A673 (cell line): ENCODE measurements around the gene CBFA2T3. TPM values are rescaled to one million over a fixed set of nuclear protein-coding genes. Genes with fewer than 3 reads are reported as not detected.
"Not testable (repeated sequence)": the region's sequence is repeated elsewhere in the genome, so short reads cannot be mapped to it uniquely, and the experiment has no call there.

Source experiments
- BruUV-seq: library from RNA; stranded (reverse); fragments of 400-500 nt; replicated peaks from 2 replicates; lab custom pipeline; 2021; lab: Mats Ljungman, UMichigan
- CTCF ChIA-PET: fragments of 300-600 bp; sonication (Branson Sonifier 250); formaldehyde crosslinking; loops from one replicate; lab custom pipeline; 2022; ENCODE audit warnings: antibody characterized with exemption; lab: Charles Lee
- POLR2A ChIA-PET: fragments of 300-600 bp; sonication (Branson Sonifier 250); formaldehyde crosslinking; loops from one replicate; lab custom pipeline; 2022; ENCODE audit warnings: antibody characterized with exemption; ENCODE audit not compliant: low non-redundant PET; lab: Charles Lee
- DNase-seq: peaks from one replicate; pipeline ENCODE4 v3.0.0-alpha.2; 2015; ENCODE audit warnings: low spot score
- H3K27ac ChIP-seq: fragments of 200-600 bp; sonication (generic); 2 replicates; pipeline ENCODE4 v1.5.1; 2016; ENCODE audit warnings: mixed run types, low read depth, mild to moderate bottlenecking, mixed read lengths, antibody characterized with exemption, low read length; ENCODE audit not compliant: poor library complexity, severe bottlenecking
- H3K27me3 ChIP-seq: fragments of 200-600 bp; sonication (generic); replicated peaks from 2 replicates; pipeline ENCODE4 v1.6.1; 2017; ENCODE audit warnings: mixed run types, low read depth, mild to moderate bottlenecking, mixed read lengths, antibody characterized with exemption, low read length; ENCODE audit not compliant: insufficient read depth, poor library complexity
- H3K36me3 ChIP-seq: fragments of 200-600 bp; sonication (generic); 2 replicates; pipeline ENCODE4 v1.6.1; 2016; ENCODE audit warnings: mixed run types, mild to moderate bottlenecking, mixed read lengths, antibody characterized with exemption, low read length; ENCODE audit not compliant: insufficient read depth, poor library complexity, severe bottlenecking
- H3K4me1 ChIP-seq: fragments of 200-600 bp; sonication (generic); 2 replicates; pipeline ENCODE4 v1.6.1; 2017; ENCODE audit warnings: mixed run types, mild to moderate bottlenecking, mixed read lengths, antibody characterized with exemption, low read length; ENCODE audit not compliant: insufficient read depth, poor library complexity, severe bottlenecking
- H3K4me3 ChIP-seq: fragments of 200-600 bp; sonication (generic); 2 replicates; pipeline ENCODE4 v1.5.1; 2016; ENCODE audit warnings: low read depth, mixed run types, mild to moderate bottlenecking, mixed read lengths, low read length; ENCODE audit not compliant: poor library complexity, severe bottlenecking
- H3K9me3 ChIP-seq: fragments of 200-600 bp; sonication (generic); 2 replicates; pipeline ENCODE4 v1.6.1; 2016; ENCODE audit warnings: mixed run types, low read depth, mild to moderate bottlenecking, mixed read lengths, antibody characterized with exemption, low read length; ENCODE audit not compliant: poor library complexity, severe bottlenecking
- EZH2 ChIP-seq: fragments of 200-600 bp; sonication (generic); IDR thresholded peaks from 2 replicates; pipeline ENCODE4 v1.6.1; 2017; ENCODE audit warnings: borderline replicate concordance, low read depth, mild to moderate bottlenecking, mixed read lengths, antibody characterized with exemption, low read length; ENCODE audit not compliant: poor library complexity, severe bottlenecking
- intact Hi-C: fragments of 100-400 bp; cut with micrococcal nuclease; formaldehyde crosslinking; loops from one replicate; pipeline ENCODE4 v1.10.0; 2022; ENCODE audit not compliant: unreplicated experiment
- total RNA-seq: library from RNA; stranded (reverse); gene quantifications from 2 replicates; pipeline ENCODE4 v1.2.3, GENCODE V29; 2021
- TF ChIP-seq, protein P1 (sequence below): fragments of 300-800, 200-600 bp; sonication (generic); conservative IDR thresholded peaks from 2 replicates; pipeline ENCODE4 v1.5.1; 2017; ENCODE audit warnings: low read depth, mild to moderate bottlenecking, antibody characterized with exemption, low read length, moderate library complexity, mixed read lengths

Gene CBFA2T3
- total RNA-seq, 1 experiment from 2014 or later: 1.7 TPM

DNA sequence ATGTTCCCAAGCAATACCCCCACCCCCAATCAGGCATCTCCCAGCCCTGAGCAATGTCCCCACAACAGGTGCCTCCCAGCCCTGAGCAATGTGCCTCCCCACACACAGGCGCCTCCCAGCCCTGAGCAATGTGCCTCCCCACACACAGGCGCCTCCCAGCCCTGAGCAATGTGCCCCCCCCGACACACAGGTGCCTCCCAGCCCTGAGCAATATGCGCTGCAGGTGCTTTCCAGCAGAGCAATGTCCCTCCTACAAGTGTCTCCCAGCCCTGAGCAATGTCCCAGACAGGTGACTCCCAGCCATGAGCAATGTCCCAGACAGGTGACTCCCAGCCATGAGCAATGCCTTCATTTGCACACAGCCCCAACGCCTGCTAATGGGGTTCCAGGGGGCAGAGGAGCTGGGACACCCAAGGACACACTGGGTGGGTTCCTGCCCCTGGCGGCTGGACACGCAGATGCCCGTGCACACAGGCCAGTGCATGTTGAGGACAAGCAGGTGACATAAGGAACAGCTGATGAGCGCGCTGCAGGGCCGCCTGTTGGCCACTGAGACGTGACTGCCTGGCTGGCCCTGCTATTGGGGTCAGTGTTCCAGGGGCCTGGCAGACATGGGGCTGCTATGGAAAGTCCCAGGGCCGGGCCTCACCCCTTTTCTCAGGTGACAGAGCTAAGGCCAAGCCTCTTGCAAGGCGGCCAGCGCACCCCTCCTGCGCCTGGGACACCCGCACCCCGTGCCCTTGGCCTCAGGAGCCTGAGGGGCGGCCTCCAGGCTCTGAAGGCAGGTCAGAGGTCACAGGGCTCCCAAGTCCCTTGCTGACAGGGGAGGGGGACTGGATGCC lies 83.7 kb downstream of the CBFA2T3 start:
- Histone ChIP-seq H3K4me3 (no peak overlapping the region), H3K4me1 (peaks cover 6% of the 10 kb centered on the region), H3K27me3 (no peaks in the 10 kb centered on the region), H3K27ac (no peak overlapping the region), H3K36me3 (no peaks in the 10 kb centered on the region), H3K9me3 (no peaks in the 10 kb centered on the region)
- BruUV-seq: no TSS peak
- ChIA-PET POLR2A (interaction anchor here (0.6 kb wide), 1 partner anchor 712 kb away, joined by 4 read pairs; no protein-coding TSS in a partner anchor), CTCF (no interaction called here)
- no peak for DNase-seq
- no peak for TF ChIP-seq EZH2
- TF ChIP-seq, protein P1, sequence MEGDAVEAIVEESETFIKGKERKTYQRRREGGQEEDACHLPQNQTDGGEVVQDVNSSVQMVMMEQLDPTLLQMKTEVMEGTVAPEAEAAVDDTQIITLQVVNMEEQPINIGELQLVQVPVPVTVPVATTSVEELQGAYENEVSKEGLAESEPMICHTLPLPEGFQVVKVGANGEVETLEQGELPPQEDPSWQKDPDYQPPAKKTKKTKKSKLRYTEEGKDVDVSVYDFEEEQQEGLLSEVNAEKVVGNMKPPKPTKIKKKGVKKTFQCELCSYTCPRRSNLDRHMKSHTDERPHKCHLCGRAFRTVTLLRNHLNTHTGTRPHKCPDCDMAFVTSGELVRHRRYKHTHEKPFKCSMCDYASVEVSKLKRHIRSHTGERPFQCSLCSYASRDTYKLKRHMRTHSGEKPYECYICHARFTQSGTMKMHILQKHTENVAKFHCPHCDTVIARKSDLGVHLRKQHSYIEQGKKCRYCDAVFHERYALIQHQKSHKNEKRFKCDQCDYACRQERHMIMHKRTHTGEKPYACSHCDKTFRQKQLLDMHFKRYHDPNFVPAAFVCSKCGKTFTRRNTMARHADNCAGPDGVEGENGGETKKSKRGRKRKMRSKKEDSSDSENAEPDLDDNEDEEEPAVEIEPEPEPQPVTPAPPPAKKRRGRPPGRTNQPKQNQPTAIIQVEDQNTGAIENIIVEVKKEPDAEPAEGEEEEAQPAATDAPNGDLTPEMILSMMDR: no peak
- intact Hi-C loops: no loop called here

DNA sequence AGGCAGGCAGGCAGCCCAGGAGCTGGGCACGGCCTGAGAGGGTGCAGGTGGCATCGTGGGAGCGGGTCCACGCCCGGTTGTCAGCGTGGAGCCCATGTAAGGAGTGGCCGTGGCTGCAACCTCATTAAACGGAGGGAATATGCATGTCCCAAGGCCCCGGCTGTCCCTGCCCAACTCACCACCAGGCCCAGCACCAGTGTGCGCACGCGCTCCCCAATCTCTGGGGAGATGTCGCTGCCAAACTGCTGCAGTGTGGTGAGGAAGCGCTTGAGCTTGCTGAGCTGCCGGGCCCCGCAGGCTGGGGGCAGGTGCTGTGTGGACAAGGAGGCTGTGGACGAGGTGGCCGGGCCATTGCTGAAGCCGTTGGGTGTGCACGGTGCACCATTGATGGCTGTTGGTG lies 84.9 kb downstream of the CBFA2T3 start:
- H3K4me1 ChIP-seq: peaks cover 6% of the 10 kb centered on the region
- no TSS peak for BruUV-seq
- no peaks in the 10 kb centered on the region for H3K27me3 ChIP-seq
- TF ChIP-seq, protein P1: no peak
- no peak for TF ChIP-seq EZH2
- no peak overlapping the region for H3K27ac ChIP-seq
- intact Hi-C loops: no loop called here
- H3K9me3 ChIP-seq: no peaks in the 10 kb centered on the region
- no peaks in the 10 kb centered on the region for H3K36me3 ChIP-seq
- H3K4me3 ChIP-seq: no peak overlapping the region
- ChIA-PET CTCF (no interaction called here), POLR2A (no interaction called here)
- no peak for DNase-seq

DNA sequence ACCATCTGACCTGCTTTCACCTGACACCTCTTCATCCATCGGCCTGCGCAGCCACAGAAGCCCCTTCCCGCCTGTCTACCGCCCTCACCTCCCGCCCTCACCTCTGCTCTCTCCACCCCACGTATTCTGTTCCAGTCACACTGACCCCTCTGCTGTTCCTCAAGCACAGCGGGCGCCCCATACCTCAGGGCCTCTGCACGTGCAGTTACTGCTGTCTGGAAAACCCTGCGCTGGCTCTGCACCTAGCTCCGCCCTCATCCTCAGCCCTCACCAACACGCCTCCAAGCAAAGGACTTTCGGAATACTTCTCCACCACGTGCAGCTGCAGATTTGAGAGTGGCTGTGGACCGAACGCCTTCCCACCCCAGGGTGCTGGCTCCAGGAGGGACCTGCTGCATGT lies 85.9 kb downstream of the CBFA2T3 start:
- no peaks in the 10 kb centered on the region for H3K9me3 ChIP-seq
- no TSS peak for BruUV-seq
- CTCF ChIA-PET: no interaction called here
- no peak overlapping the region for H3K4me3 ChIP-seq
- no peak for DNase-seq
- no peaks in the 10 kb centered on the region for H3K27me3 ChIP-seq
- TF ChIP-seq EZH2: no peak
- TF ChIP-seq, protein P1: no peak
- no peaks in the 10 kb centered on the region for H3K36me3 ChIP-seq
- POLR2A ChIA-PET: no interaction called here
- no peak overlapping the region for H3K27ac ChIP-seq
- peaks cover 6% of the 10 kb centered on the region for H3K4me1 ChIP-seq
- intact Hi-C loops: no loop called here

DNA sequence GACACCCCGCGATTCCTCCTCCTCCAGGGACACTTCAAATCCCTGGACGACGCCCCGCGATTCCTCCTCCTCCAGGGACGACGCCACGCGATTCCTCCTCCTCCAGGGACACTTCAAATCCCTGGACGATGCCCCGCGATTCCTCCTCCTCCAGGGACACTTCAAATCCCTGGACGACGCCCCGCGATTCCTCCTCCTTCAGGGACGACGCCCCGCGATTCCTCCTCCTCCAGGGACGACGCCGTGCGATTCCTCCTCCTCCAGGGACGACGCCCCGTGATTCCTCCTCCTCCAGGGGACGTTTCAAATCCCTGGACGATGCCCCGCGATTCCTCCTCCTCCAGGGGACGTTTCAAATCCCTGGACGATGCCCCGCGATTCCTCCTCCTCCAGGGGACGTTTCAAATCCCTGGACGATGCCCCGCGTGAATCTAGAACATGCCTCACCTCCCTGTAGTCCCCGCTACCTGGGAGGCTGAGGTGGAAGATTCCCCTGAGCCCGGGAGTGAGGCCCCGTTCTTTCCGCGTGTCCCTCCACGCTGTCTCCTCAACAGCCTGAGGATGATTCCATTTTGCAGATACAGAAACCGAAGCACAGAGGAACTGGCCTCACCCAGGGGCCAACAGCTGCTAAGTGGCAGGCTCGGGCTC lies 87.2 kb downstream of the CBFA2T3 start:
- H3K4me1 ChIP-seq, CTCF ChIA-PET, H3K36me3 ChIP-seq, H3K27ac ChIP-seq, BruUV-seq, POLR2A ChIA-PET, intact Hi-C loops, DNase-seq, H3K4me3 ChIP-seq, H3K27me3 ChIP-seq, H3K9me3 ChIP-seq: not testable (repeated sequence)
